HG03064 (cell line): Measurements from ENCODE around the gene SEMA4B.
A peak's percentile ranks its signal among the peaks of the same experiment; 100 is the strongest.

Source experiments
- ATAC-seq: cut with Tn5 transposase; IDR thresholded peaks from one replicate; pipeline ENCODE4 v1.9.1; 2021; ENCODE audit warnings: low read depth; ENCODE audit not compliant: unreplicated experiment

SEMA4B gene

GRCh38 chr15:90225047-90225446 is 23.9 kb downstream of the SEMA4B start:
- ATAC-seq, result no peak

DNA sequence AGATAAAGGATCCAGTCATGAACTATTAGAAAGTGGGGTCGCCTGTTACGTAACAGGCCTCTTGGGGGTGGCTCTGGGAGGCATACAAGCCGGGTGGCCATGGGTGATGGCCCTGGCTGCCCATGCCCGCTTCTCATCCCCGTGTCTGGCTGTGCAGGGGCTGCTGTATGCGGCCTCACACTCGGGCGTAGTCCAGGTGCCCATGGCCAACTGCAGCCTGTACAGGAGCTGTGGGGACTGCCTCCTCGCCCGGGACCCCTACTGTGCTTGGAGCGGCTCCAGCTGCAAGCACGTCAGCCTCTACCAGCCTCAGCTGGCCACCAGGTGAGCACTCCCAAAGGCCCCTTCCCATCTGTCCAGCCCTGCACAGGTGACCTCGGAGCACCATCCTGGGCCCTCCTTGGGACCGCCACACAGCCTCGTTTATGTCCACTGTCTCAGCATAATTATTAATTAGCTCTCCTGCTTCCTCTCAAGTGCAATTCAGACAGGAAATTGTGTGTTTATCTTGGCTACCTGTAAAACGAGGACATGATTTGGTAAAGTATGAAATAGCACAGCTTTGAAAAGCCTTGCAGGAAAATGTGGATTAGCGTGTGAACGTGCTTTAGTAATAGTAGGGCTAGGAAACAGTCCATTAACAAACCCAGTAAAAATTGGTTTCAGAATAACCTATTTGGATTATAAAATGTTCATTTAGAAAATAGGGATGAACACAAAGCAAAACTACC is 24.5 kb downstream of the SEMA4B start:
- ATAC-seq, result no peak

DNA sequence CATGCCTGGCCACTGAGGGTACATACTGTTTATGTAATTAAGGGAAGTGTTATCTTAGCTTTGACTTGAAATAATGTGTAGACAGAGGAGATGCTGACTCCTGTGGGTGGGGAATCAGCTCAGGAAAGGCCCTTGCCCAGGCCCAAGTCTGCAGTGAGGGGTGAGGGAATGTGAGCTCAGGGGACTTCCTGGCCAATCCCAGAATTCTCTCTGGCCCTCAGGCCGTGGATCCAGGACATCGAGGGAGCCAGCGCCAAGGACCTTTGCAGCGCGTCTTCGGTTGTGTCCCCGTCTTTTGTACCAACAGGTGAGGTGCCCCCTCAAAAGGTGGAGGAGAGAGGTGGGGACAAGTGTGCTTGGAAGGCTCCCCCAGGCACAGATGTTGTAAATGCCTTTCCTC is 26.2 kb downstream of the SEMA4B start:
- ATAC-seq, result no peak

DNA sequence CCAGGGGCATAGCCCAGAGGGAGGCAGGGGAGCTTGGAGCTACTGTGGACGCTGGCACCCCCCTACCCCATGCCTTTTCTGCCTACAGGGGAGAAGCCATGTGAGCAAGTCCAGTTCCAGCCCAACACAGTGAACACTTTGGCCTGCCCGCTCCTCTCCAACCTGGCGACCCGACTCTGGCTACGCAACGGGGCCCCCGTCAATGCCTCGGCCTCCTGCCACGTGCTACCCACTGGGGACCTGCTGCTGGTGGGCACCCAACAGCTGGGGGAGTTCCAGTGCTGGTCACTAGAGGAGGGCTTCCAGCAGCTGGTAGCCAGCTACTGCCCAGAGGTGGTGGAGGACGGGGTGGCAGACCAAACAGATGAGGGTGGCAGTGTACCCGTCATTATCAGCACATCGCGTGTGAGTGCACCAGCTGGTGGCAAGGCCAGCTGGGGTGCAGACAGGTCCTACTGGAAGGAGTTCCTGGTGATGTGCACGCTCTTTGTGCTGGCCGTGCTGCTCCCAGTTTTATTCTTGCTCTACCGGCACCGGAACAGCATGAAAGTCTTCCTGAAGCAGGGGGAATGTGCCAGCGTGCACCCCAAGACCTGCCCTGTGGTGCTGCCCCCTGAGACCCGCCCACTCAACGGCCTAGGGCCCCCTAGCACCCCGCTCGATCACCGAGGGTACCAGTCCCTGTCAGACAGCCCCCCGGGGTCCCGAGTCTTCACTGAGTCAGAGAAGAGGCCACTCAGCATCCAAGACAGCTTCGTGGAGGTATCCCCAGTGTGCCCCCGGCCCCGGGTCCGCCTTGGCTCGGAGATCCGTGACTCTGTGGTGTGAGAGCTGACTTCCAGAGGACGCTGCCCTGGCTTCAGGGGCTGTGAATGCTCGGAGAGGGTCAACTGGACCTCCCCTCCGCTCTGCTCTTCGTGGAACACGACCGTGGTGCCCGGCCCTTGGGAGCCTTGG is 27.0 kb downstream of the SEMA4B start:
- ATAC-seq, result no peak

GRCh38 chr15:90228960-90229359 is 27.8 kb downstream of the SEMA4B start:
- no peak for ATAC-seq

- ATAC-seq, result no peak
Measured at GRCh38 chr15:90230071-90230494, 29.0 kb downstream of the SEMA4B start.

DNA sequence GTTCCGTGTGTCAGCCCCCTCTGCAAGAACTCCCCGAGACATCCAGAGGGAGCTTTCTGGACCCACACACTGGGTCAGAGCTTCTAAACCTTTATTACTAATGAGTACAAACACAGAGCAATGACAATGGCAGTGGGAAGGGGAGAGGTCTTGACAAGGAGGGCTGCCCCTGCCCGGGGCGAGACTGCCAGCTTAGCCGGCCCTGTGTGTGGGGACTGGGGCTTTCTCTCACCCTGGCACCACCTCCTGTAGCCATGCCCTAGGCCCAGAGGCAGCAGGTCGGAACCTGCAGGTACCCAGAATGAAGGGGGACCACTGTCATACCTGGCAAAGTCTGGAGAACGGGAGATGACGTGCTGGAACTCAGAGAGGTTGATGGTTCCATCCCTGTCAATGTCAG is 29.5 kb downstream of the SEMA4B start:
- no peak for ATAC-seq

DNA sequence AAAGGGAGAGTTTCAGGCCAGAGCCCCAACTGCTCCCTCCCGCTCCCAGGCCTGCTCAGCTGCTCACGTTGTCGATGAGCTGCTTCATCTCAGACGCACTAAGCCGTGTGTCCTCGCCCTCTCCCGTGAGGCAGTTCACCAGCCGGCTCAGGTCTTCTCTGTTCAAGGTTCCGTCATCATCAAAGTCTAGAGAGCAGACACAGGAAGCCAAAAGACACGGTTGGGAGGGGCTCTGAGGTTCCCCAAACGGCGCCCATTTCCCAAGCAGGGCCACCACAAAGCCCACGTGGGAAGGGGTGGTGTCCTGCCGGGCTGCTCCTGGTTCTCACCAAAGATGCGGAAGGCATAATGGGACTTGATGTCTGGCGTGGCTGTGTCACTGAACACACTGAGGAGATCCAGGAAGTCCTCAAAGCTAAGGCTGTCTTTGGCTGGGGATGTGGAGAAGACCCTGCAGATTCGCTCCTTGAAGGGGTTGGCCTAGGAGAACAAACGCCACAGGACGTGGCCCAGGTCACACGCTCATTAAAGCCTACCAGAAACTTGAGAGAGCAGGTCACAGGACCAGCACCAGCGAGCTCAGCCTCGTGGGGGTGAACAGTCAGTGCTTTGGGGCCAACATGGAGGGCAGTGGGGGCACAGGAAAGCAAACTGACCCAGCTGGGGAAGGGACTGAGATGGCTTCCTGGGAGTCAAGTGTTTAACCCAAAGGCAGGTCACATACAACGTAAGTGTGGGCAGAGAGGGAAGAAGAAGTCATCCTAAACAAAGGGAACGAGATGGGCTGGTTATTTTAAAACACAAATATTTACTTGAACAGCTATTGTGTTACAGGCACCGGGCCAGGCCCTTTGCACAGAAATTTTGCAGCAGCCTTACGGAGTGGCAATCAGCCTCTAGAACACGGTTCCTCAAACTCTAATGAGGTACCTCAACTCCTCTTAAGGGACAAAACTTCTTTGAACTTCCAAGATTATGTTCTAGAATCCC is 30.2 kb downstream of the SEMA4B start:
- ATAC-seq, result no peak

DNA sequence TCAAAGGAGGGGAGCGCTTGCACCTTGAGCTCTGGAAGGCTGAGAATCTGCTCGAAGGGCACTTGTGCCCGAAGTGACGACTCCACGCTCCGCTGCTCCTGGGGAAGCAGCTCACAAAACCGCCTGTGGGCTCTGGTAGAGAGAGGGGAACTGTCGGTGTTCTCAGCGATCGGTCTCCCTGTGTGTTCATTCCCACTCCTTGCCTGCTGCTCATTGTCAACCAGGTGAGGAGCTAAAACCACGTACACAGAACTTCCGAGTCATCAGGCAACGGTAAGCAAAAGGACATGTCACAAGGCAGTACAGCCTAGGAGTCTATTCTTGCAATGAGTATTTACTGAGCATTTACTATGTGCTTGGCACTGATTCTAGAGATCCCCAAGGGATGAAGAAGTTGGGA is 31.1 kb downstream of the SEMA4B start:
- no peak for ATAC-seq

DNA sequence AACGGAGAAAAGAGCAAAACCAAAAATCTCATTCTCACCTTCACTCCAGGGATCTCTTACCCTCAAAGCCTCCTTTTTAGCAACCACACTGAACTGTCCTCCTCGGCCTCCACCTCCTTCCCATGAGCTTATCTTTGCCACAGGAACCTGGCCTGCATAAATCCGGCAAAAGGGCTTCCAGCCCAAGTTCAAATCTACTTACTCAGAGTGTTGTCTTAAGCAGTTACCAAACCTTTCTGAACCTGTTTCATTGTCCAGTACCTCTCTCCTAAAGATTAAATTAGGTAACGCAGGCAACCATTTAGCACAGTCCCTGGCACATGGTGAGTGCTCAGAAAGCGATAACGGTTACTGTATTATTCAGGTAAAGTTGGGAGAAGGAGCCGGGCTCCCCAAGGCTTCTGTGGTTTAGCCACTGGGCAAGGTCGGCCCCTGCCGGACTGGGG is 31.8 kb downstream of the SEMA4B start:
- no peak for ATAC-seq

DNA sequence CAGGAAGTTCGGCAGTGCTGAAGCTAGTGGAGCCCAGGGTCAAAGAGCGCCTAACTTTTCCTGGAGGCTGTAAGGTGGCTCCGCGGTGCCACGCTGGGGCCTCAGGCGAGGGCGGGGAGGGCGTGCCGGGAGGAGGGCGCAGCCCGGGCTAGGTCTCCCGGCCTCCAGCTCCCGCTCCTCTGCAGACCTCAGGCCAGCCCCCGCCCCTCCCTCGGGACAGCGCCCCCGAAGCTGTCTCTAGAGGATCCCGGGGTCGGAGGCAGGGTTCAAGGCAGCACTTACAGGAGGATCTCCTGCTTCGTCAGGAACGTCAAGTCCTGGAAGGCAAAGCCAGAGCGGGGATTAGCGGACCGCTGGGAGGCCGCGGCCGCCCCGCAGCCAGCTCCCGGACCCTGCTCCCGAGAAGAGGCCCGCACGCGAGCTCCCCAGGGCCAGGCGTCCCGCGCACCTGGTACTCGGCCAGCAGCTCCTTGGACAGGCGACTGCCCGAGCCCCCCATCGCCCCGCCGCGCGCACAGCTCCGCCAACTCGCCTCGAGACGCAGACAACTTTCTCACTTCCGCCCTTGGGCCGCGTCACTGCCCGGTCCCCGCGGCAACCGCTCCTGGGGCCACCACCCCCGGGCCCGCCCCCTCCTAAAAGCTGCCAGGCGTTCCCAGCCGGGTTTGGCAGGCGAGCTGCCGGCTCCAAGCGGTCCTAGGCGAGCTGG is 32.4 kb downstream of the SEMA4B start, which contains the start of gene CIB1:
TSS of gene CIB1 (minus strand) at position 555 of the 709 bp plus-strand sequence. CDS start at position 499, 56 bp downstream.
- peak; percentile 90 for ATAC-seq

DNA sequence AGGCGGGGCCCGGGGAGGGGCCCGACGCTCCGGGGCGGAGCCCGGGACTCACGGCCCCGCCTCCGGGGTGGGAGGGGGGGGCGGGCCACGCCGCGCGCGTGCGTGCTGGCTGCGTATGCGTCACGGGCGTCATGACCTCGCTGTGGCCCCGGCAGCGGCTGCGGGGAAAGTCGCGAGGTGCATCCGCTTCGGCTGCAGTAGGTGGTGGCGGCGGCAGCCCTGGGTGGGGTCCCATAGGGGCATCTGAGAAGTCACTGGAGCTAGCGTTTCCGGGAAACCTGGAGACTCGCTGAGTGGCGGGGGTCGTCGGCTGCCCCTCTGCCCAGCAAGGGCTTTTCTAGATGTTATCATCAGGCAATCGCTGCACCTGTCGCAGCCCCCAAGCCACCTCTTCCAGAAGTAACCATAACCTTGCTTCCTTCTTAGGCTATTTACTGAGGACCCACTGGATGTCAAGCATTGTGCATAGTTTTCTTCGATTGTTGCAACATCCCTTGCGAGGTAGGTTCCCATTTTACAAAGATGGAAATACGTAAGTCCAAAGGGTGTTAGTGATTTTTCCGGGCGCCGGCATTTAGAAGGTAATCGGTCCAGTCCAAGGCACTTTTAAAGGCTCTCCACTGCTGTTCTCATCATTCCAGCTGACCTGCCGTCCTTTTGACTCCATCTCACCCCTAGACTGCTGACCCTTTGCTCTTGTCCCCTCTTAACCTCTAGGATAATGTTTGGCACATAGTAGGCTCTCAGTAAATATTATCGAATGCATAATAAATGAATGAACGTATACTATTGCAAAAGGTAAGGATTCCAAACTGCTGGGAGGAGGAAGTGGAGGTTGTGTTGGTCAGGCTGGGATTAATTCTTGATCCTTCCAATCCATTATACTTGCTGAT is 33.2 kb downstream of the SEMA4B start, which contains the start of gene GDPGP1:
TSS of gene GDPGP1 (plus strand) at position 114 of the 893 bp plus-strand sequence. CDS start 6,700 bp downstream, outside the sequence.
- ATAC-seq, result peak; percentile 73

GRCh38 chr15:90239371-90239770 is 38.2 kb downstream of the SEMA4B start:
- ATAC-seq, result no peak

GRCh38 chr15:90240856-90241255 is 39.7 kb downstream of the SEMA4B start:
- ATAC-seq, result no peak

- ATAC-seq, result no peak
Measured at GRCh38 chr15:90241343-90242192, 40.4 kb downstream of the SEMA4B start.

GRCh38 chr15:90243943-90244639 is 43.0 kb downstream of the SEMA4B start:
- no peak for ATAC-seq

DNA sequence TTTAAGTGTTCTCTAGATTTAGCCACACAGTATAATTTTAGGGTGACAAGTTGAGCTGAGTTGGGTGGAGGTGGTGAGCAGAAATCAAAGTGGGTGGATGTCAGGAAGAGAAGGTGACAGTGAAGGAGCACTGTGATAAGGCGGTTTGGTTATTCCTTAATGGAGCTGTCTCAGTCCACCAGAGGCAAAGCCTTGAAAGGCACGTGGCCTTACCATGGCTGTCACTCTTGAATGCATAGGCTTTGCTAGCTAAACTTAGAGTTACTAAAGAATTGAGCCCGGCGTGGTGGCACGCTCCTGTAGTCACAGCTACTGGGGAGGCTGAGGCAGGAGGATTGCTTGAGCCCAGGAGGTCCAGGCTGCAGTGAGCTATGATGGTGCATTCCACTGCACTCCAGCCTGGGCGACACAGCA is 47.7 kb downstream of the SEMA4B start:
- ATAC-seq, result no peak
